Tibial nerve (tissue), 4 donors: ENCODE measurements around the gene PPP2R2D. TPM values are rescaled to one million over a fixed set of nuclear protein-coding genes. Genes with fewer than 3 reads are reported as not detected.

Experiments
- DNase-seq, 2 donors: peaks; one replicate each; pipeline ENCODE4 v3.0.0-alpha.2; 2019; ENCODE audit warnings: low spot score in 2 of 2
- H3K27ac ChIP-seq, 4 donors: fragments of 200-600 bp; sonication (generic) in 3 of 4; one replicate each; pipeline ENCODE4 v1.5.1; 2017 to 2019; ENCODE audit warnings: mild to moderate bottlenecking in 1 of 4
- H3K27me3 ChIP-seq, 2 donors: fragments of 200-600 bp; sonication (generic) in 1 of 2; one replicate each; pipeline versions ENCODE4 v1.5.1 to v1.6.0; 2017 to 2019
- H3K36me3 ChIP-seq, 3 donors: fragments of 200-600 bp; sonication (generic); one replicate each; pipeline ENCODE4 v1.5.1; 2018 to 2019
- H3K4me1 ChIP-seq, 4 donors: fragments of 200-600 bp; sonication (generic) in 3 of 4; one replicate each; pipeline ENCODE4 v1.5.1; 2017 to 2019
- H3K4me3 ChIP-seq, 4 donors: fragments of 200-600 bp; sonication (generic) in 3 of 4; one replicate each; pipeline ENCODE4 v1.5.1; 2017 to 2019; ENCODE audit warnings: mild to moderate bottlenecking in 1 of 4, moderate library complexity in 1 of 4
- H3K9me3 ChIP-seq, 4 donors: fragments of 200-600 bp; sonication (generic) in 3 of 4; one replicate each; pipeline ENCODE4 v1.5.1; 2017 to 2019
- EP300 ChIP-seq, 2 donors: sonication (generic); formaldehyde crosslinking; IDR thresholded peaks; one replicate each; pipeline ENCODE4 v1.6.1; 2017; ENCODE audit warnings: antibody characterized with exemption in 2 of 2, mild to moderate bottlenecking in 1 of 2
- POLR2A ChIP-seq, 2 donors: fragments of 450-650 bp; IDR thresholded peaks; one replicate each; pipeline ENCODE4 v1.6.1; 2017; ENCODE audit warnings: antibody characterized with exemption in 2 of 2, mild to moderate bottlenecking in 2 of 2, moderate library complexity in 2 of 2
- WGBS, 2 donors: methylation state at CpG; one replicate each; pipeline ENCODE4 v1.1.5; 2018; 5-methylcytosine and 5-hydroxymethylcytosine counted together
- total RNA-seq, 4 donors: library from RNA; depleted of rRNA; stranded (reverse); fragments of >200 nt; gene quantifications; one replicate each; pipeline ENCODE4 v1.1.0, GENCODE V29; 2016
- TF ChIP-seq, protein P1 (sequence below), 5 experiments: fragments of 200-600 bp in 3 of 5; fragments of 450-650 bp in 2 of 5; sonication (generic) in 3 of 5; IDR thresholded peaks; one replicate each; pipeline ENCODE4 v1.5.1; 2016 to 2019; ENCODE audit warnings: antibody characterized with exemption in 5 of 5, mild to moderate bottlenecking in 3 of 5, moderate library complexity in 2 of 5

The PPP2R2D gene
- total RNA-seq, 4 donors from 2014 or later = 22.9 to 35.1 (median 28.9) TPM

DNA sequence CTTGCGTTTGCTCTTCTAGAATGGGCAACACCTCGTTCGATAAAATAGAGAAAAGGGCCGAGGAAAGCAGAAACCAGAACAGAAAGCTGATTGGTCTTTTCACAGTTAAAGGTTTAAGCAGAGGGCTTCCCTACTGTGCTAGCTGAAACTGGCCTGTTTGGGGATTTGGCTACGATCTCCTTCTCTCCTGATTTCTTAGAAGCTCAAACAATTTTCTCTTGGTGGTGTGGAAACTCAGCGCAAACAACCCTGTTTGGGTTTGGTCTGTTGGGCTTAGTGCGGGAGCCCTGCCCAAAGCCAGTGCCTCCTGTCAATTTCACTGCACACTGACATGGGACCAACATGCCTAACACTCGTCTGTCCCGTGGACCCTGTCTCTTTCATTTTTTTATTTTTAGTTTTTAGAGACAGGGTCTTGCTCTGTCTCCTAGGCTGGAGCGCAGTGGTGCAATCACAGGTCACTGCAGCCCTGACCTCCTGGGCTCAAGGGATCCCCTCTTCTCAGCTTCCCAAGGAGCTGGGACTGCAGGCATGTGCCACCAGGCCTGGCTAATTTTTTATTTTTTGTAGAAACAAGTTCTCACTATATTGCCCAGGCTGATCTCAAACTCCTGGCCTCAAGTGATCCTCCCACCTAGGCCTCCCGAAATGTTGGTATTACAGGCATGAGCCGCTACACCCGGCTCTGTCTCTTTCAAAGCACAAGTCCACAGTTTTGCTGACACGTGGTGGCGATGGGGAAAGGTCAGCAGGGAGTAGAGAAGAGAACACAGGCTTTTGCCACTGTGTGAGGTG lies 97.4 kb downstream of the PPP2R2D start:
- no peak overlapping the region for H3K4me3 ChIP-seq
- no peak for DNase-seq
- 55 to 62% methylated on average over 15 of the region's 15 CpGs for WGBS, 2 donors

DNA sequence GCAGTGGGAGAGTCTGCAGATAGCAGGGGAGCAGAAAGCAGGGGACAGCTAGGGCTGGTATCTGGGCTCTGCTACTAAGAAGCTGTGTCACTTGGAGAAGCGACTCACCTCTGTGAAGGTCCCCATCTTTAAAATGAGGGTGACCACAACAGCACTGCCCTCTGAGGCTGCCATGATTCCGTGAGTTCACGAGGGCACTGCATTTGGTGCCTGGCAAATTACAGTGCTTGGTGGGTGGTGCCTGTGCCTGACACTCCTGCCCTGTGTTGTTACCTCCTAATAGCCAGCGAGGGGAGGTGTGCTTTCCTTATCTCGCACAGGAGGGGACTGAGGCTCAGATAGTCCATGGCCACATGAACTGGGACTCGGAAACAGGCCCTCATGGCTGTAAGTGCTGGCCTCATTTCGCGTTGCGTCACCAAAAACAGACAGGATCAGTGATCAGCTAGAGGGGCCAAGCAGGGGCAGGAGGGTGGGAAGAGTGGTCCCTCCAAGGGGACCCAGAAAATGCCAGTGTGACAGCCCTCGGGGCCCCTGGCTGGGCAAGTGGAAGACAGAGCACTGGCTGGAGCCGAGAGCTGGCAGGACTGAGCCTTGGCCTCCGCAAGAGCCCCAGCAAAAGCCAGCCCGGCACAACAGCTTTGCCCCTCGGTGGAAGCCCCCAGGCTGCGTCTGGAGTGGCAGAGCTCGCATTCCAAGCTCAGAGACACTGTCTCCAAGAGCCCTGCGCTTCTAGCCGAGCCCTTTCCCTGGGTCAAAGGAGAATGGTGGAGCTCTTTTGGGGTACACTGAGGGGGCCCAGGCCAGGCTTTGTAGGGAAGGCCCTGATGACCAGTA lies 98.3 kb downstream of the PPP2R2D start:
- Histone ChIP-seq H3K27ac (peak overlapping the region; percentile 50 to 87 (median 82)), H3K36me3 (peaks cover 0 to 4% (median 0%) of the 10 kb centered on the region in 3 donors), H3K4me3 (no peak overlapping the region), H3K27me3 (no peaks in the 10 kb centered on the region), H3K9me3 (no peaks in the 10 kb centered on the region), H3K4me1 (peaks cover 0 to 29% (median 20%) of the 10 kb centered on the region in 4 donors)
- TF ChIP-seq EP300 (IDR thresholded peaks at IDR 0.05) = no peak
- TF ChIP-seq, protein P1, sequence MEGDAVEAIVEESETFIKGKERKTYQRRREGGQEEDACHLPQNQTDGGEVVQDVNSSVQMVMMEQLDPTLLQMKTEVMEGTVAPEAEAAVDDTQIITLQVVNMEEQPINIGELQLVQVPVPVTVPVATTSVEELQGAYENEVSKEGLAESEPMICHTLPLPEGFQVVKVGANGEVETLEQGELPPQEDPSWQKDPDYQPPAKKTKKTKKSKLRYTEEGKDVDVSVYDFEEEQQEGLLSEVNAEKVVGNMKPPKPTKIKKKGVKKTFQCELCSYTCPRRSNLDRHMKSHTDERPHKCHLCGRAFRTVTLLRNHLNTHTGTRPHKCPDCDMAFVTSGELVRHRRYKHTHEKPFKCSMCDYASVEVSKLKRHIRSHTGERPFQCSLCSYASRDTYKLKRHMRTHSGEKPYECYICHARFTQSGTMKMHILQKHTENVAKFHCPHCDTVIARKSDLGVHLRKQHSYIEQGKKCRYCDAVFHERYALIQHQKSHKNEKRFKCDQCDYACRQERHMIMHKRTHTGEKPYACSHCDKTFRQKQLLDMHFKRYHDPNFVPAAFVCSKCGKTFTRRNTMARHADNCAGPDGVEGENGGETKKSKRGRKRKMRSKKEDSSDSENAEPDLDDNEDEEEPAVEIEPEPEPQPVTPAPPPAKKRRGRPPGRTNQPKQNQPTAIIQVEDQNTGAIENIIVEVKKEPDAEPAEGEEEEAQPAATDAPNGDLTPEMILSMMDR (IDR thresholded peaks at IDR 0.05) = no peak
- TF ChIP-seq POLR2A (IDR thresholded peaks at IDR 0.05) = no peak
- DNase-seq = no peak
- 92 to 93% methylated on average over 13 to 14 of the region's 18 CpGs for WGBS, 2 donors

More for the DNA sequence above, 97.4 kb downstream of the PPP2R2D start:
- no peak for TF ChIP-seq POLR2A (IDR thresholded peaks at IDR 0.05)
- TF ChIP-seq EP300 (IDR thresholded peaks at IDR 0.05) = no peak
- TF ChIP-seq, protein P1 (IDR thresholded peaks at IDR 0.05) = no peak
- H3K27ac ChIP-seq = peak overlapping the region; percentile 50 to 87 (median 82)
- H3K9me3 ChIP-seq = no peaks in the 10 kb centered on the region
- H3K4me1 ChIP-seq = peaks cover 0 to 29% (median 20%) of the 10 kb centered on the region in 4 donors
- no peaks in the 10 kb centered on the region for H3K27me3 ChIP-seq
- H3K36me3 ChIP-seq = peaks cover 0 to 2% (median 0%) of the 10 kb centered on the region in 3 donors

DNA sequence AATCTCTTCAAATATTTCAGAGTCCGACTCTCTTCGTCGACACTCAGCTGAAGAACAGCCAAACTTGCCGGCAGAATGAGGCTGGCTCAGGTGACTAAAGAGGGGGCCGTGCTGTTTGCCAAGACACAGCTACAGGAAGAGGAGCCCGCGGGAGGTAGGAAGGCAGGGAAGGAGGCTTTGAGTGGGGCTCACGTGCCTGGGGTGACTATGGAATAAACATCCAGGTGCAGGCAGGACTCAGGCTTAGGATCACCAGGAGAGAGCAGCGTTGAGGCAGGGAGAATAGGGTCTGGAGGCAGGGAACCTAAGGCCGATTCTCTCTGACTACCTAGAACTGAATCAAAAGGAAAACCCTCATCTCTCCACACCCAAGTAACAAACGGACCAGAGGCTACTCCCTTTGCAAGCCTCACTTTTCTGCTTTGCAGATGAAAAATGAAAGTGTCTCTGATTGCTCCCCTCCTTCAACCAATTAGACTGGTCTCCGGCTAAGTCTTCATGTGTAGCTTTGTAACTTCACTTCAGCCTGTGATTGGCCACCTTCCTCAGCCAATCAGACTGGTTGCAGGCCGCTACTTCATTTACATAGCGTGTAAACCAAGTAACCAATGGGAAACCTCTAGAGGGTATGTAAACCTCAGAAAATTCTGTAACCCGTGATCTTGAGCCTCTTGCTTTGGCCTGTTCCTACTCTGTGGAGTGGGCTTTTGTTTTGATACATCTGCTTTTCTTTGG lies 100.6 kb downstream of the PPP2R2D start:
- Histone ChIP-seq H3K4me1 (peaks cover 0 to 26% (median 19%) of the 10 kb centered on the region in 4 donors), H3K4me3 (no peak overlapping the region), H3K27me3 (no peaks in the 10 kb centered on the region), H3K9me3 (peaks cover 0 to 7% (median 0%) of the 10 kb centered on the region in 4 donors), H3K36me3 (peaks cover 0 to 4% (median 0%) of the 10 kb centered on the region in 3 donors), H3K27ac (no peak overlapping the region)
- no peak for TF ChIP-seq EP300 (IDR thresholded peaks at IDR 0.05)
- TF ChIP-seq, protein P1 (IDR thresholded peaks at IDR 0.05) = no peak
- TF ChIP-seq POLR2A (IDR thresholded peaks at IDR 0.05) = no peak
- WGBS, 2 donors = 59 to 65% methylated on average over 15 of the region's 15 CpGs
- no peak for DNase-seq

DNA sequence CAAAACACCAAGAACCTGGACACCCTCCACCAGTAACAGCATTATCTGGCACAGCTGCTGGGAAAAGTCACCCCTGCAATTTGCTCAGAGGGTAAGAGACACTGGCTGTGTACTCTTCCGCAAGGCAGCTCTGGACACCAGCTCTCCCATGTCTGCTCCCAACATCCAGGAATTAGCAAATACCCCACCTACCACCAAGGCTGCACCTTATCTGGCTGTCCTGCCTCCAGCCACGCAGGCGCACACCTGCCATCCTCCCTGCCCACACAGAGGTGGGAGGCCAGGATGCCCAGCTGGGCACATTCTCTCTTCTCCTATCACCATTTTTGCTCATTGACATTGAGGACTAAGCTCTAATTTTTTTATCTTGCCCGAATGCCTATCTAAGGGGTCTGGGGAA lies 101.2 kb downstream of the PPP2R2D start:
- H3K27me3 ChIP-seq = no peaks in the 10 kb centered on the region
- H3K36me3 ChIP-seq = peaks cover 0 to 4% (median 0%) of the 10 kb centered on the region in 3 donors
- peaks cover 0 to 7% (median 0%) of the 10 kb centered on the region in 4 donors for H3K9me3 ChIP-seq
- H3K4me1 ChIP-seq = peaks cover 0 to 20% (median 14%) of the 10 kb centered on the region in 4 donors
- no peak overlapping the region for H3K27ac ChIP-seq
- 84 to 90% methylated on average over 4 of the region's 4 CpGs for WGBS, 2 donors
- no peak overlapping the region for H3K4me3 ChIP-seq
- DNase-seq = no peak
- TF ChIP-seq EP300 (IDR thresholded peaks at IDR 0.05) = no peak
- TF ChIP-seq POLR2A (IDR thresholded peaks at IDR 0.05) = no peak
- TF ChIP-seq, protein P1 (IDR thresholded peaks at IDR 0.05) = no peak
